ENCODE data around the gene LRP1-AS.

LRP1-AS gene

GRCh38 chr12:57158665-57159064, 11.2 kb upstream of the LRP1-AS start:
- DNase-seq: no peak

DNA sequence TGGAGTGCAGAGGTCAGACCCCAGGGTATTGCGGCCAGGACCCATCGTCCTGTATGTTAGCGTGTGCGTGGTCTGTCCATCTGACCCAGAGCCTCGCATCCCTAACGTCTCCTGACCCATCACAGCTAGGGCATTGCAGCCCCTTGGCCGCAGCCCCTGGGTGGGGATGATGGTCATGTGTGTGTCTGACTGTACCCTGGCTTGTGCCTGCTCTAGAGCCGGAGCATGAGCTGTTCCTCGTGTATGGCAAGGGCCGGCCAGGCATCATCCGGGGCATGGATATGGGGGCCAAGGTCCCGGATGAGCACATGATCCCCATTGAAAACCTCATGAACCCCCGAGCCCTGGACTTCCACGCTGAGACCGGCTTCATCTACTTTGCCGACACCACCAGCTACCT, 10.8 kb upstream of the LRP1-AS start:
- no peak for DNase-seq

- no peak for DNase-seq
These were observed 10.3 kb upstream of the LRP1-AS start for GRCh38 chr12:57157588-57158173.

- no peak for DNase-seq
These were observed 9.4 kb upstream of the LRP1-AS start for GRCh38 chr12:57156701-57157403.

DNA sequence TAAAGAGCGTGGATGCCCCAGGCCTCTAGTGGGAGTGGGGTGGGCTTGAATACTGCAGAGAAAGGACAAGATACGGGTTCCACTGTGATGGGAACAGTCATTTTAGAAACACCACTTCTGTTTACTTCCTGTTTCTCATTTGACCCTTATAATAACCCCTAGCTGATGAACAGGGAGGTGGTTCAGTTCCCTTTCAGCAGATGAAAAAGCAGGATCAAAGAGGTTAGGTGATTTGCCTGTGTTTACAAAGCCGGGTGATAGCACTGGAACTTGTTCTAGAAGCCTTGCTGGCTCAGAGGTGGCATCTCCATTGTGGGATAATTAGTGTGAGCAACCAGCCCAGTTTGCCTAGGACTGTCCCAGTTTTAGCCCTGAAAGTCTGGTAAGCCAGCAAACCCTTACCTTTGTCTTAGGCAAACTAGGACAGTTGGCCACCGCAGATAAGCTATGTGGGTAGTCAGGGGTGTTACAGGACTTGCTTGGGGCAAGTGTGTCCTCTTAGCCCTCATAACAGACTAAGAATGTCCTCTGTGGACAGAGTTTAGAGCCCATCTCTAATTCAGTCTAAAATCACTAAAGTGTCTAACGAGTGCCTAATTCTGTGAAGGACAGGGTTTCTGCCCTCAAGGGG, 7.5 kb upstream of the LRP1-AS start:
- no peak for DNase-seq

GRCh38 chr12:57154076-57154475, 6.7 kb upstream of the LRP1-AS start:
- DNase-seq: no peak

DNA sequence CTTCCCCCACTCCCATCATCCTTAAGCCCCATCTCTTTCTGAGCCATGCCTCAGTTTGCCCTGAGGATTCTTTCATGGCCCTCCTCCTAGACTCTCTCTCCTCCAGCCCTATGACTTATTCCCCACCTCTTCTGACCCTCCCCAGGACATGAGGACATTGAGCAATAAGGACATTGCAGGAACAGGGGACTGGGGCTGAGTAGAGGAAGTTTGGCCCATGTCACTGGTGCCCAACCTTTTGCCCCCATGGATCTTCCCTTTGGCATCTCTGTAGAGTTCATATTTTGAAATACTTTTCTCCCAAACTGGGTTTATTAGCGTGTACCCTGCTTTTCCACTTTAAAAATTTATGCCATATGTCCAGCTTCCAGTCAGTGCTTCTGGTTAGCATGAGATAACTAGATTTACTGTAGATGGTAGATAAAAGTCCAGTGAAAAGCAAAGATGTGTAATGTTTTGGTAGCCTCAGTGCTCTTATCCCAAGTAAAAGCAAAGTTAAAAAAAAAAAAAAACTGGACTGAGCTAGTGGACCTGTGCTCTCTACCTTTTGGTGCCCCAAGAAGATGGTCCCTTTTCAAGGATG, 6.1 kb upstream of the LRP1-AS start:
- DNase-seq: no peak

GRCh38 chr12:57152639-57153038, 5.2 kb upstream of the LRP1-AS start:
- DNase-seq: no peak

DNA sequence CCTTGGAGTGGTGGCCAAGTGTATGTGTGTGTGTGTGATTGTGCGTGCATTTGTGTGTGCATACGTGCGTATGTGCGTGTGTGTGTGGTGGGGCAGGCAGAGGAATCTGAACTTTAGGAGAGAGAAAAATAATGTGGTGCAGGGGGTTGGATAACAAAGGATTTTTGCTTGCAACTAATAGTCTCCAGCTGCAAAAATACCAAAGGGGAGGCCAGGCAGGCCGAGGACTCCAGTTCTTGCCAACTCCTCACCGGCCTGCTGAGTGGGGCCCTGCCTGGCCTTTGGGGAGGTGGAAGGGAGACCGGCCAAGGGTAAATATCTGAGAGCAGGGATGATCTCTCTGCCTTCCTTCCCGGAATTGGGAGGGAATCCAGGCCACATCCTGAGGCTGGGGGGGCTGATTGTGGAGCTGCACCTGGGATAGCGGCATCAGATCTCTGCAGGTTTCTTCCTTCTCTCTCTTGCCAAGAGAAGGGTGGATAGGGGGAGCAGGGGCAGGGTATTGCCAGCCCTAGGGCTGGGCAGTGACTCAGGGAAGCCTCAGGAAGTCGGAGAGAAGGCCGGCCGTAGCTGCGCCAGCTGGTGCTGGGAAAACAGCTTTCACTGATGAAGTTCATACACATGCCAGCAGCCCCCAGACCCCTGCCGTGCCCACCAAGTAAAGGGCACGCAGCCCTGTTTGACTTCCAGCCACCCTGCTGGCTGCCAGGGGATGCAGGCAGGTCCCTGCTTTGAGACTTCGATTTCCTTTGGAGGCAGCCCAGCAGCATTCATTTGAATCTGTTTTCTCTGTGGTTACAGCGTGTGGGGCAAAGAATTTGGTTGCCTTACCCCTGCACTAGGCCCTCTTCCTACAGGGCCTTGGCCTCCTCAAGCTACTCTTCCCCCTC, 4.6 kb upstream of the LRP1-AS start:
- DNase-seq: no peak

GRCh38 chr12:57150400-57151000, 3.1 kb upstream of the LRP1-AS start:
- DNase-seq: no peak

- no peak for DNase-seq
These were observed 2.0 kb upstream of the LRP1-AS start for GRCh38 chr12:57149245-57149900.

DNA sequence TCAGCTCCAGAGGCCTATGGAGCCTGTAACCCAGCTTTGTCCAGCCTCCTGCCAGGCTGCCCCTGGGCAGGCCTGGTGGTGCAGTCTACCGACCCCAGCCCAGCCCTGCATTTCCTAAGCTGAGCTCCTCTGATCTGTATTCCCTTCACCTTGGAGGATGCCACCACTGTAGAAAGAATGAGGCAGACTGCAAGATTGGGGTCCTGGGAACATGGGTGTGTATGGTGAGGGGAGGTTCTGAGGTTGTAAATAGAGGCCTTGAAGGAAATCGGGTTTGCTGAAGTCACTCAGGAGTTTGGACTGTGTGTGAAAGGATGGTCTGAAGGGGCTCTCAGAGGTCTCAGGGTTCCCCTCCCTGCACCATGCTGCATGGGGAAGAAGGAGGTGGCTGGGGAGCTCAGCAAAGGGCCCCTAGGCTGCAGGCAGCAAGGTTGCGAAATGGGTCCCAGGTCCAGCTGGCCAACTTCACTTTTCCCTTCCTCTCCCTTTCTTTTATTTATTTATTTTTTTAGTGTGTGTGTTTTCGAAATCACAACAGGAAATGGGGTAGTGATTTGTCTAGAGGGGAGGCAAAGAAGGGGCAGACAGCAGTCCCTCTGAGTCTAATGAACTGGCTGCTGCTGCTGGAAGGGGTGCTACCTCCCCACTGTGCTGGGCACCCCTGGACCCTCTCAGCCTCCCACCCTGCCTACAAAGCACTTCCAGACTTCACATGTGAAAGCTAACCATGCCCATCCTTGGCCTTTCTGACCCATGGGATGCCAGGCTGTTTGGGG, 1.2 kb upstream of the LRP1-AS start:
- DNase-seq: no peak

GRCh38 chr12:57146092-57146491, 1.3 kb downstream of the LRP1-AS start:
- DNase-seq: no peak

DNA sequence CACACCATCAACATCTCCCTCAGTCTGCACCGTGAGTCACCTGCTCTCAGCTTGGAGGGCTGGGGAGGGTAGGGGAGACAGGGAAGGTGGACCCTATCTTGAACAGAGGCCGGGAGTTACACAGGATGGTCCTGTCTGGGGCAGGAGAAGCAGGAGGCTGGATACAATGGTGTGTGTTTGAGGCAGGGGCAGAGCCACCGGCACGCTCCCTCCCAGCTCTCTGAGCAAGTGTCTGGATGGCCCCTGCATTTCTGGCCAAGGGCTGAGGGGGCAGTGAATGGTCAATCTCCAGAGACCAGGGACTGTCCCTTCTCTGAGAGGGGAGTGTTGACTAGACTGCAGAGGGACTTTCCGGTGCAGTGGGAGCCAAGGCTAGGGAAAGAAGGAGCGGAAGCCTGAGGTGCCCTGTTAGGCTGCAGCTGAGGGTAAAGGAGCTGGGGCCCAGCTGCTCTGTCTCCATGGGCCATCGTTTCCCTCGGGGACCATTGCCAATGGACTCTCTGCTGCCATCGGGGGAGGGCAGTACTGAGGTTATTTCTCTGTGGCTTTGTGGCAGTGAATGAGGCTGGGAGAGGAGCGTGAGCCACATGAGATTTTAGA, 1.9 kb downstream of the LRP1-AS start:
- DNase-seq: no peak

GRCh38 chr12:57143454-57143853, 4.0 kb downstream of the LRP1-AS start:
- DNase-seq: no peak

- DNase-seq: no peak
These were observed 4.7 kb downstream of the LRP1-AS start for GRCh38 chr12:57142727-57143126.

- no peak for DNase-seq
These were observed 5.3 kb downstream of the LRP1-AS start for GRCh38 chr12:57142121-57142520.

GRCh38 chr12:57141249-57141648, 6.2 kb downstream of the LRP1-AS start:
- no peak for DNase-seq

DNA sequence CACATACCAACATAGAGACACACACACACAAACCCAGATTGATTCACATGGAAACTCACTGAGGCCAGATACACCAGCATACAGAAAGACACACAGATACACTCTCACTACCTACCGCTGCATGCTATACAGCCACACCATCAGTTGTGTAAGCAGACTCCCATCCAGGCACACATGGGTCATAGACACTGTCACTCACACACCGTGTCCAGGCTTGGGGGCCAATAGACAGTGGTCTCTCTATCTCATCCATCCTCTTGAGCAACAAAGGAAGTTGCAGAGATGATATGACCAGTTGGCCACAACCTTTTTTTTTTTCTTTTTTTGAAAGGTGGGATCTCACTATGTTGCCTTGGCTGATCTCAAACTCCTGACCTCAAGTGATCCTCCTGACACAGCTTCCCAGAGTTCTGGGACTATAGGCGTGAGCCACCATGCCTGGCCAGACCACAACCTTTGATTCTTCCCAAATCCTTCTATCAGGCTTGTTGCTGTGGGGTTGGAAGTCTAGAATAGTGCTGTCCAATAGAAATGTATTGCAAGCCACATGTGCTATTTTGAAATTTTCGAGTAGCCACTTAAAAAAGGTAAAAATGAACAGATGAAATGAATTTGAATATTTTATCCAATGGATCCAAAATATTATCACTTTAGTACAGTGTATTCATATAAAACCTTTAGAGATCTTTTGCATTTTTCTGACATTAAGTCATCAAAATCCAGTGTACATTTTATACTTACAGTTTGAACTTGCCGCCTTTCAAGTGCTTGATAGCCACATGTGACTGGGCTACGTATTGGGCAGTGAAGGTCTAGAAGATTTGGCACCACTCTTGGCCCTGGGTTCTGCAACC, 7.4 kb downstream of the LRP1-AS start:
- DNase-seq: no peak

Data from GOT3 (cell line).